OCI-M1 (cell line): ENCODE data around the gene SSTR5.

ENCODE experiments used
- DNase-seq: peaks from one replicate; lab custom pipeline; 2025; lab: John Stamatoyannopoulos, UW

Gene SSTR5

DNA sequence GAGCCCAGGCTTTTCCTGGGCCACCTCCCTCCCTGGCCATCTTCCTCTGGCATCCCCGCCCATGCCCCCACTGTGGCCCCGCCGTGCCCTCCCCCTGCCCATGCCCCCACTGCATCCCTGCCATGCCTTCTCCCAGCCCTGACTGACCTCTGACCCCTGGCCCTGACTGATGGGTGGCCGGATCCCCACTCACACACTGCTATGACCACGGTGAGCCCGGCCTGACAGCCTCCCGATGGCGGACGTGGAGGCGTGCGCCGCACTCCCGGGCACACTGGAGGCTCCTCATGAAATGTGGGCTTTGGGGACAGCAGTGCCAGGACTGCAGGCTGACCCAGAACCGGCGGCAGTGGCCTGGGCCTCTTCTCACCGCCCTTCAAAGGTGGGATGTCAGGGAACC is 34.1 kb downstream of the SSTR5 start:
- DNase-seq, result no peak

DNA sequence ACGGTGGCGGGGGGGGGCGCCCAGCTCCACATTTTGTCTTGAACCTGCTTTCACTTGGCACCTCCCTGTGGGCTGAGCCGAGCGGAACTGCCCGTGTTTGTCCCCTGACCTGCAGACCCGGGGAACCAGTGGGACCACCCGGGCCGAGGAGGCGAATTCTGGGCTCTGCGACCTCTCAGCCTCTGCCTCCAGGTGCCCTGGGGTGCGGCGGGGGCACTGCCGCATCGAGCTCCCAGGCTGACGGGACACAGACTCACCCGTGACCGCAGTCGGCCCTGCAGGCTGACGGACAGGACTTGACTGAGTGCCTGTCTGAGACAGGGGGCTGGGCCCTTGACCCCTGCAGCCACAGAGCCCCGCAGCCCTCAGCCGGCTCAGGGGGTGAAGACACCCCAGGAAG is 34.6 kb downstream of the SSTR5 start:
- no peak for DNase-seq

DNA sequence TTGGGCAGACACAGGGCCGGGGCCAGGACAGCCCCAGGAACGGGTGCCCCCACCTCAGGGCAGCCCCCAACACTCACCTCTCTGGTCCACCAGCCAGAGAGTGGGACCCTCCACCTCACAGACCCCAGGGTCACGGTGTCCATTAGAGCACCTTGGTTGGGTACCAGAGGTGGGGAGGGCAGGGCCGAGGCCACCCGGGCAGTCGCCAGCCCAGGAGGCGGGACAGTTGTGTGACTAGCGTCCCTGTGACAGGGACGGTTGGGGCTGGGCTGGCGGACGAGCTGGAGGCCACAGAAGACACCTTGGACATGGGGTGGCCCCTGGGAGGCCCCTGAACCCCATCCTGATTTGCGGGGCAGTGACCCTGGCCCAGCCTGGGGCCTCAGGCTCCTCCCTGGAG is 35.2 kb downstream of the SSTR5 start:
- DNase-seq, result no peak

DNA sequence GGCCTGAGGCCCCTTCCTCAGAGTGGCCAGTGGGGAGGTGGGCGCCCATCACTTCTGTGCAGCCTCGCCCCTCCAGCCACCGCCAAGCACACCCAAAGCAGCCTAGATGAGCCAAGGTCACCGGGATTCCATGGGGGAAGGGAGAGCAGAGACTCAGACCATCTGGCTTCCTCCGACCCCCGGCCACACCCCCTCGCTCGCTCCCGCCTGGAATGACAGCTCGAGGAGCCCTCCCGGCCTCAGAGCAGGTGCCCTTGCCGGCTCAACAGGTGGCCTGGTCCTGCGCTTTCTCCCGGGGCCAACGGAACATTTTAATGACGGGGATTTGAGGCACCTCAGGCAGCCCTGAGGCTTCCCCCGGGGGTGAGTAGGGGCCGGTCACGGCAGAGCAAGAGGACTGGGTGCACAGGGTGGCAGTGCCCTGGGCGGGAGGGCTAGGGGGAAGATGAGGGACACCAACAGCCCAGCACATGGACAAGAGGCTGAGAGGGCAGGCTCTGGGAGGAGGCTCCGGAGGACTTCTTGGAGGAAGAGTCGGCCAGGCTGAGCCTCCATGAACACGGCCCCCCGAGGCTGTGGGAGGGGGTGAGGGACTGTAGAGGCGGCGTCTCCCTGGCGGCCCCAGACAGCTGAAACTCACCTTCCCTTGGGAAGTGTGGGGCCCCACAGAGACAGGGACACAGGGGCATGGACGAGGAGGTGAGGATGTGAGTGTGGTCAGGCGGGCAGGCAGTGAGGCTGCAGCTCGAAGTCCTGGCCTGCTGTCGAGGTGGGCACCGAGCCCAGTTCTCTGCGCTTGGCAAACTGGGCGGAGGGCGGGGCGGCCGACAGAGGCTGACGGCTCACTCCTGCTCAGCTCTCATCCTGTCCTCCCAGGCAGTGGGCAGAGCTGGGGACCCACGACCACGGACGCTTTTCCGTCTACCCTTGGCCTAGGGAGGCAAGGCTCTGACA is 36.0 kb downstream of the SSTR5 start:
- no peak for DNase-seq

DNA sequence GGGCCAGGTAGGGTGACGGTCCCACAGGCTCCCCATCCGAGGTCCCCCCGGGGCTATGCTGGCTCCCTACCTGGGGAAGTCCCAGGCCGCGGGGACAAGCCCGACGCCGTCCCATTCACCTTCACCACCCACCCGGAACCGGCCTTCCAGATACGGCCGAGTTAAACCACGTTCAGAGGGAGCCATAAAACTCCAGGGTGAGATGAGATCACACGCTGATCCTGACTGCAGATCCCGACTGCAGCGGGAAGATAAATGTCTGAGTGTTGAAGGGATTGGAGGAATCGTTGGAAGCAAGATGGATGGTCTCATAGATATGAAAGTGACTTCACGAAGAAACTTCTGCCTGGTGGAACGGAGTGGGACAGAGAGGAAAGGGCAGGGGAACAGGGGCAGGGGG is 37.1 kb downstream of the SSTR5 start:
- DNase-seq, result no peak

DNA sequence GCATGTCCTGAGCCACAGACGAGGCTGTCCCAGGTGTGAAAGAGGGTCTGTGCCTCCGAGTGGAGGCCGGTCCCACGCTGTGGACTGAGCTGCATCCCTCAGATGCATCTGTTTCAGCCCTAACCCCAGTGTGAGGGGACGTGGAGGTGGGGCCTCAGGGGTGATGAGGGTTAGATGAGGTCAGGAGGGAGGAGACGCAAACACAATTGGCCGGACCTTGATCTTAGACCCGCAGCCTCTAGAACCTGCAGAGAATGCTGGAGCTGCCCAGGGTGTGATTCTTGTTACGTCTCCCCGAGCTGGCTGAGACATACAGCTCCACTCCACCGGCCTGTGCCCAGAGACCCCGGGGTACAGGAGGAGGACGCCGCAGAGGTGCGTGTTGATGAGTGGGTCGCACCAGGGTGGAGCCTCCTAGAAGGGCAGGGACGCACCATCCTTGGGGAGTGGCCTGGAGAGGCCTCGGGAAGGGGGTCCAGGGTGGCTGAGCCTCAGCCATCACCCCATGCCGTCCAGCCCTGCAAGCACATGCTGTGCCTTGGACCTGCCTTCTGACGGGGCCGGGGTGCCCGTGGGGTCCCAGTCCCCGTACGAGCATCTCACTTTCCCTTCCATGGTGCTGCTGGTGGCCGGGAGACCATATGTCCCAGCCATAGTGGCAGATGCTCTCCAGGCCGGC is 40.1 kb downstream of the SSTR5 start:
- DNase-seq, result no peak

DNA sequence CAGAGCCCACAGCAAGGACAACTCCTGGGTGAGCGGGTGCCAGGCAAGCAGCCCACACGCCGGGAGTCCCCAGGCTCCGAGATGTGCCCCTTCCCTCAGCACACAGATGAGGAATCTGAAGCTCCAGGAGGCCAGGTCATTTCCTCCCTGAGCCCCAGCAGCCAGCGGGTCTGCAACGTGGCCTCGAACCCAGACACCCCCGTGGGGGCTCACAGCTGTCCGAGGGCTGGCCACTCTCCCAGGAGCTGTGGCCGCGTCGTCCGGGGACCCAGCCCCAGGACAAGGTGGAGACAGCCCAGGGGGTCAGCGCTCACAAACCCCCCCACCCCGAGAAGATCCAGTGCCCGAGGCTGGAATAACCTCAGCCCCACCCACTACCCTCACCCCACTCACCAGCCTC is 40.9 kb downstream of the SSTR5 start:
- no peak for DNase-seq

DNA sequence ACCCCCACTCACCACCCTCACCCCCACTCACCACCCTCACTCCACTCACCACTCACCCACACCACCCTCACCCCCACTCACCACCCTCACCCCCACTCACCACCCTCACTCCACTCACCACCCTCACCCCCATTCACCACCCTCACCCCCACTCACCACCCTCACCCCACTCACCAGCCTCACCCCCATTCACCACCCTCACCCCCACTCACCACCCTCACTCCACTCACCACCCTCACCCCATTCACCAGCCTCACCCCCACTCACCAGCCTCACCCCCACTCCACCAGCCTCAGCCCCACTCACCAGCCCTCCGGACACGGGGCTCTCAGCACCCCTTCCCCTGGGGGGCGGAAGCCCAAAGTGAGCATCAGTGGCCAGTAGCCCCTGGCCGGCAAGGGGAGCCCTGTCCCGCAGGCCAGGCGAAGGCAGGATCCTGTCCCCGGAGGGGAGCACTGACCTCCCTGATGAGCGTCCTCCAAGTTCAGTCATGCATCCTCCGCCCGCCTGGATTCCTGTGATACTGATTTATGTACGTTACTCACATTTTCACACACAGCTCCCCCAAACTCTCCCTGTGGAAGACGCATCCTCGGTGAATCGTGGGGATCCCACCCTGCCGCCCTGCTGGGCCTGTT is 41.5 kb downstream of the SSTR5 start:
- no peak for DNase-seq

DNA sequence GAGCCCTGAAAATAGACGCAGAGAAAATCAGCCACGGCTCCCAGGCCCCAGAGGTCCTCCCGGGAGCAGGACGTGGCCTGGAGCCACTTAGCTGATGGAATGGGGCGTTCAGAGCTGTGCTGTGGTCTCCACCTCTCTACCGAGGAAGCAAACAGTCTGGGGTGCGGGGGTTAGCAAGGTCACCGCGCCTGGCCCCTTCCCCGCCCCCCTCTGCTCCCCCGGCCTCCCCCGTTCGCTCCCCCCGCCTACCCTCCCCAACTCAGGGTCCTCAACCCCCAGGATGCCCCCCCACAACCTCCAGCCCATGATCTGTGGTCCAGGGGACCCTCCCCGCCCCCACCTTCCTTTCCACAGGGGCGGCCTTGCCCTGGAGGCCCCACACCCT is 44.1 kb downstream of the SSTR5 start:
- DNase-seq, result no peak

DNA sequence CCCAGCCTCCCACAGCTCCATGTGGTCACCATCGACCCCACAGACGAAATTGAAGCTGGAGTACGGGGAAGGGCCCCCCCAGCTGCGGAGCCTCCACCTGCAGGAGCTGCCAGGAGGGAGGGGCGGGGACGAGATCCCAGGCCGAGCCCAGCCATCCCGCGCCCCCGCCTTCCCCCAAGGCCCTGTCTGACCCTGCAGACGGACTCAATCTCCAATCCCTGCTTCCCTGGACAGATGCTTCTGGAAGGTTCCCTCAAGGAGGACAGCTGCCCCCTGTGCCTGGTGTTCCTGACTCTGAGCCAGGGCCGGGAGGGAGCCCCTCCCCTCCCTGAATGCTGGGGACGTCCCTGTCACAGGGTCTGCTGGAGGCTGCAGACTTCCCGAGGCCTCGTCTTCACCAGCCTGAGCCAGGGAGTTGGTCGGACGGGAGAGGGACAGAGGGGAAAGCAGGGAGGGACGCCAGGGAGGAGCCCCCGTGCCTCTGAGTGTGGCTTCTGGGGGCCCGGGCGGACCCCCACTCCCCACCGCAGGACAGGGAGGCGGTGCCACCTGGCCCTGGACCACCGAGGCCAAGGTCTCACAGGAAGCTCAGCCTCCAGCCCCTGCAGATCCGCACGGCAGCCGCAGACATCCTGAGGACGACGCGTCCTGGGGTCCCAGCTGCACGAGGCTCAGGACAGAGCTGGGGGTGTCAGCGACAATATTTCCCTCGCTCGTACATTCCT is 44.8 kb downstream of the SSTR5 start:
- no peak for DNase-seq

DNA sequence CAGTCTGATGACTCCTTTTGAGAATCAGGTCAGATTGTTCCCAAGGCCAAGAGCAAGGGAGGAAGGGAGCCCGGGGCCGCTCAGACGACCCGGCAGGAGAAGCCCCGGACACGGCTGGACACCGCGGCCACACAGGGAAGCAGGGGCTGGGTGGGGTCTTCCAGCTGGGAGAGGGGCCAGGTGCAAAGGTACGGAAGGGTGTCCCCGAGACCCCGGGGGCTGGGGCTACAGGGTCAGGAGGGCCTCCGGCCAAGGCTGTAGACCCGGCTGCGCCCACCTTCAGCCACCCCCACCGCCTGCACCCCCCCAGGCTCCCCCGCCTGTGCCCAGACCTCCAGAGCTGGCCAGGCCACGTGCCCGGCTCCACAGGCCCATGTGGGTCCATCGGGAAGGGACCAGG is 45.4 kb downstream of the SSTR5 start:
- no peak for DNase-seq

DNA sequence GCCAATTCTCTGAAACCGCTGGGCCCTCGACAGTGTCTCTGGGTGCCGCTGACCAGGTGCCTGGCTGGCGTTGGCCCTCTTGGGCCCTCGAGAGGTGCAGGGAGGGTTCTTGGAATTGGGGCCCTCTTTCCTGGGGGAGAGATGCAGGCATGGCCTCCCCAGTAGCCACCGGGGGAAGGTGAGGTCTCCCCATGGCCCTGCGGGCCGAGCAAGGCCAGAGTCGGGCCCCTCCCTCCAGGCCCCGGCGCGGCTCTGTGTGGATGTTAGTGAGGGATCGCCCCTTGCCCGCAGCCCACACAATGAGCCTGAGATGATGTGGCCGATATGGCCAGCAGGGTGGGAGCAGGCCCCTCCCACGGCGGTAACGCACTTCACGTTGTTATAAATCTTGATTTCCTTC is 46.6 kb downstream of the SSTR5 start:
- no peak for DNase-seq

DNA sequence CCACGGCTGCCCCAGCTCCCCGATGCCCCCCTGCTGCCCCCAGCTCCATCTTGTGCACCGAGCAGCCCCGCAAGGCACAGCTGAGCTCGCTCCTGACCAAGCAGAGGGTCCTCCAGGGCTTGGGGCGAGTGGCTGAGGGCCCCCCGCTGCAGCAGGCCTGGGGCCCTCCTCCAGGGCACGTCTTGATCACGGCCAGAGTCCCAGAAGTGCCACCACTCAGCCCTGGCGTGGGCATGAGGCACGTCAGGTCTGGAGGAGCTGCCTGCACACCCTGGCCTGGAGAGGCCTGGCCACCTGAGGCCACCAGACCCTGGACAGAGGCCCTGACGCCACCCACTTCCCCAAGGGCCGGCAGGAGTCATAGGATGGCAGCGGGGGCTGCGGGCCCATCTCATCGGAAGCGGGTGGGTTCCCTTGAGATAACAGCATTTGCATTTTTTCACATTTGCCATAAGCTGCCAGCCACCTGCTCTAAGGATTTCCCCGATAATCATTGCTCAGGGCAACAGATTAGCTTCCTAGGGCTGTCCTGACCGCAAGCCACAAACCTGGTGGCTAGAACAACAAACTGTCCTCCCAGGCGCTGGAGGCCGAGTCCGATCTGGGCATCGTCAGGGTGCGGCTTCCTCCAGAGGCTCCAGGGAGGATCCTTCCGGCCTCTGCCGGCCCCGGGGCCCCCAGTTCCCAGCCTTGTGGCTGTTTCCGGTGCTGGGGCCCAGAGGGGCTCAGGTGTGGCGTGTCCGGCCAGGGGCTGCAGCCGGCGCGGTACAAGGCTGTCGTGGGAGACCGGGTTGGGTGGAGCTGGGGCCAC is 47.4 kb downstream of the SSTR5 start:
- peak; percentile 81 for DNase-seq

DNA sequence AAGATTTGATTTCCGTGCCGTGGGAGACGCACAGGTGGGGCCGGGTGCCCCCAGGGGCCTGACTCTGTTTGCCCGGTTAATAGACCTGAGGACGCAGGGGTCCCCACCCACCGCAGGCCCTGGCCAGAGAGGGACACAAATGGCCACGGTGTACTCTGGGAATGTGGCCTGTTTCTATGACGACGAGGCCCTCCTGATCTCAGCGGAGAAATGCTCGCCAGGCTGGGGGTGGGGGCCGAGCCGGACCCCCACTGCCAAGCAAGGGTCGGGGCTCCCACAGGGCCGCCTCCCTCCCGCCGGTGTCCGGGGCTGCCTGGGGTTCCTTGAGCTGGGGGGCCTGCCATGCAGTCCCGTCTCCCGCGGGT is 48.0 kb downstream of the SSTR5 start:
- no peak for DNase-seq

DNA sequence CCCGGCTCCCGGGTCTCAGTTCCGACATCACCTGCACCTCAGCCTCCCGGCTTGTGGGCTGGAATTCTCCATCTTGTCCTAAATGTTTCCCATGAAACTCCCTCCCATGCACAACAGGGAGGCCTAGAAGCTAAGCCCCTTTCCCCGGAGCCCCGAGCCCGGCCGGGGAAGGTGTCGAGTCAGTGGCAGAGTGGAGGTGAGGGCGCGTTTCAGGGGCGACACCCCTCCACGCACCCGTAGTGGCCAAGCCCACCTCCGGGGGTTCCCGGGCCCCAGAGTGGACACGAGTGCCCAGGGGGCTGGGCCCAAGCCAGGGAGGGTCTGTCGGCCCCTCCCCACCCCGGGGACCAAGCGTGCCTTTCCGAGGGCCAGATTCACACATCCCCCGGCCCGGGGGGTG is 48.5 kb downstream of the SSTR5 start:
- DNase-seq, result no peak

DNA sequence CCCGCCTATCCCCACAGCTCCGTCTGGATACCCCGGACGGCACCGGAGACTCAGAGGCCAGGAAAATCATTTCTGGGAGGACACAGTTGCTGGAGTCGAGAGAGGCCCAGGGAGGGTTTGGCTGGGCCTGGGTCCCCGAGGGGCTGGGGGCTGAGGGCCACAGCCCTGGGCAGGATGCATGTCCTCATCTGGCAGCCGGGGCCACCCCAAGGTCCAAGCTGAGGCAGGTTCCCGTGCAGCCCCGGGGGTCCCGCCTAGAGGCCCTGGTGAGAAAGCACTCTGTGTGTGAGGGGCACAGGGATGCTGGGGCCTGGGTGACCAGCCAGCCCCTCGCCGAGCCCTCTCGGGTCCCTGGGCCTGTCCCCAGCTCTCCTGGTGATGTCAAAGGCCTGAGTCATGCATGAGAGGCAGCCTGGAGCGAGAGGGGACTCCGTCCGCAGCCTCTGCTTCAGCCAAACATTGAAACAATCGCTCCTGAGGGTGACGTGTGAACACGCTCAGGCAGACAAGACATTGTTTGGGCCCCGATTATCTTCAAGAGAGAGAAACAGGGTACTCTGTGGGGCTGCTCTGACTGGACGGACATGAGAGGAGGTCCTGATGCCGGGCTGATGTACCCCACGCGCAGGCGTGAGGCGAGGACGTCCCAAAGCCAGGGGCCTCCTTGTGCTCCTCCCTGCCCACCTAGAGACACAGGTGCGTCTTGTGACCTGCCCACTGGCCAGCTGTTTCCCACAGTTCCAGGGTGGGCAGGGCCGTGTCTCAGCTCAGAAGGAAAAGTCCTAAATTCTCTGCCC is 49.3 kb downstream of the SSTR5 start:
- DNase-seq, result peak; percentile 5

DNA sequence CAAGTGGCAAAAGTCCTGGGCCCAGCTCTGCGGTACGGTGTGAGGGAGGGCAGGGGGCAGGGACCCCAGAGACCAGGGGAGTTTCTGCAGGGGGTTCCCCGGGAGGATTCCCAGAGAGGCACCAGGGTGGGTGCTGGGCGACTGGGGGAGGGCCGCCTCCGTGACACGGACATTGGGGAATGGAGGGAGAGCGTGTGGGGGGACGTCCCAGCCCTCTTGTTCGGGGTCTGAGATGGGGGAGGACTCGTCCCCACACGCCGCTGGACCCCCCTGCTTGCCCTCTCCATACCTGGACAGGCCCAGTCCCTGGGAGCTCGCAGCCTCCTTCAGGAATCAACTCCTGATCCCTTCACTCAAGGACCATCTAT is 49.8 kb downstream of the SSTR5 start:
- DNase-seq, result no peak

DNA sequence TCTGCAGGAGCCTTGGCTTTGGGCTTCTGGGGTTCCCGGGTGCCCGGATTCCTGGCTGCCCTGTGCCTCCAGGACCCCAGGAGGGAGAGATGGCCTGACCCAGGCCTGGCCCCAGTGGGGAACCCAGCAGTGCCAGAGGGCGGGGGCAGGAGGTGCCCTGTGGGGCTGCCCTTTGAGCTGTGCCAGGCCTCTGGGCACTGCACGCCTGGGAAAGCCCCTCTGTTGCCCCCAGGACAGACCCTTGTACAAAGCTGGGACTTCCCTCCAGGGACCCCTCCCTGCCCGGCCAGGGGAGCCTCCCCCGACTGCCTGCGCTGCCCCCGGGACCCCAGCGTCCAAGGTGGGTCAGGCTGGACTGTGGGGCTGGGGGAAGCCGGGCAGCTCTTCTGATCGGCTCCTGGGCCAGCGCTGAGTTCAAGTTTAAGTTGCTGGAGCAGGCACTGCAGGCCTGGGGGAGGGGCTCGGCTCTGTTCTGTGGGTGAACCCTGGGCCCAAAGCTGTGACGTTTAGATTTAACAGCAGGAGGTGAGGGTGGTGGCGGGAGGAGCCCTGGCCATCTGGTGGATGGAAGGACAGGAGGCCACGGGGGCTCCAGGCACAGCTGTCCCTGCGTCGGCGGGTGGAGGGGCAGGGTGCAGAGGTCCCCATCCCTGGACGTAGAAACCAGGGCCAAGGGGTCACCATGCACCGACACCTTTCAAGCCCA is 51.1 kb downstream of the SSTR5 start:
- no peak for DNase-seq

DNA sequence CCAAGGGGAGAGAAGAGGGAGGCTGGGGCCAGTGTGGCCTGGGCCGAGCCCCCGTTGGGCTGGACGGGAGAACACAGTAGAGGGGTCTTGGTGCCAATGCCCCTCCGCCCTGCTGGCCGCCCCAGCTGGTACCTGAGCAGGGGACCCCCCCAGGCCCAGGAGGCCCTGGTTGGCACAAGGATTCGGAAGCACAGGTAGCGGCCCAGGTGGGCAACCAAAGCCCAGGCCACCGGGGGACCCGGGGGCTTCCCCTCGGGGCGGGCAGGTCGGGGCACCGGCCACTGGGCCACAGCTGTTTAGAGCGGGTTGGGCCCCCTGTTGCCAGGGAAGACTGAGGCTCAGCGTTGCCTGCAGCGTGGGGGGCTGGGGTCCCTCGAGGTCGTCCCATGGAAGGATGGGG is 51.7 kb downstream of the SSTR5 start:
- no peak for DNase-seq

DNA sequence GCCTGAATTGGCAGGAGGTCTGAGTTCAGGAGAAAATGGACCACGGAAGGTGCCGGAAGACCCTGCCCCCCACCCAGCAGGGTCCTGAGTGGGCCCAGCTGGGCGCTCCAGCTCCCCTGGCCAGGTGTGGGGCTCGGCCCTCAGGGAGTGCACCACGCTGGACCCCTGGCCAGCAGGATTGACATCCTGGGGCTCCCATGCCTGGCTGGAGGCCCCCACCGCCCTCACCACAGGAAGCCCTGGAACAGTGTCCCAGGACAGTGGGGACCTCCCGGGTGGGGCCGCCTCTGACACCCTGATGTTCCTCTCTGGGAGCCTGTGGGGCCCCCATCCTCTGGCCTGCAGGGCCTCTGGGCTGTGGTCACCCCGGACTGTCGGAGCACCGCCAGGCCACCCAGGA is 52.2 kb downstream of the SSTR5 start:
- DNase-seq, result no peak
